ENCODE measurements around the gene AP4B1. TPM values are rescaled to one million over a fixed set of nuclear protein-coding genes. Genes with fewer than 3 reads are reported as not detected.
A peak's percentile ranks its signal among the peaks of the same experiment; 100 is the strongest.

Gene AP4B1
- total RNA-seq, 1 donor: 14.1 TPM

DNA sequence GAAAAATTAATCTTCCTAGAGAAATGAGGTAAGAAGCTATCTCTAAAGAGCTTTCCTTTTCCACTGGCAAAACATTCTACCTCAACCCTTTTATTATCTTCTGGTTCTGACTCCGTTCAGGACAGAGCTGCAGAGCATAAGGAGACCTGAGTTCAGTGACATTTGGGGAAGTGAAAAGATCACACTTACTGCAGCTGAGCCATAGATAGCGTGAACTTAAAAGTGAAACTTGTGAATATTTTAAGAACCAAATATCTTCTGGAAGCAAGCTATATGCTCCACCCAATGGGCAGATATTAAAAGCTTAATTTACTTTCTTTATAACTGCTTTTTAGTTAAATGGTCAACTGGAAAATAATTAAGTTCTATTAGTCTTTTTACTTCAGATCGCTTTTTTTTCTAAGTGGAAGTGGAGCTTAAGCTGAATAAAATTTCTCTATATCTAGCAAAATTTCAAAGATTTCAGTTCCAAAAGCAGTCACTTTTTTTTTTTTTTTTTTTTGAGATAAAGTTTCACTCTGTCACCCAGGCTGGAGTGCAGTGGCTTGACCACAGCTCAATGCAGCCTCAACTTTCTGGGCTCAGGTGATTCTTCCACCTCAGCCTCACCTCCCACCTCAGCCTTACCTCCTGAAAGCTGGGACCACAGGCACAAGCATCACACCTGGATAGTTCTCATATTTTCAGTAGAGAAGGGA, 45.0 kb downstream of the AP4B1 start:
- Histone ChIP-seq H4K20me1 (ENCODE audit: insufficient read depth, low read length) (no peaks in the 10 kb centered on the region), H3K4me3 (ENCODE audit: insufficient read depth, low read length) (peak overlapping the region; percentile 44), H3K27me3 (ENCODE audit: insufficient read depth, low read length) (no peaks in the 10 kb centered on the region), H3K27ac (ENCODE audit: low read depth, low read length) (peak overlapping the region; percentile 92), H3K36me3 (ENCODE audit: insufficient read depth, low read length) (no peaks in the 10 kb centered on the region), H3K79me2 (ENCODE audit: insufficient read depth, low read length) (no peaks in the 10 kb centered on the region), H2AFZ (ENCODE audit: low read length) (peak overlapping the region; percentile 86), H3K9me3 (ENCODE audit: low read depth, low read length) (no peaks in the 10 kb centered on the region), H3K4me1 (ENCODE audit: insufficient read depth, low read length) (peaks cover 21% of the 10 kb centered on the region), H3K4me2 (ENCODE audit: insufficient read depth, low read length) (peak overlapping the region; percentile 68)
- DNase-seq (ENCODE audit: insufficient read length, low spot score, missing footprints): no peak
- TF ChIP-seq, protein P1, sequence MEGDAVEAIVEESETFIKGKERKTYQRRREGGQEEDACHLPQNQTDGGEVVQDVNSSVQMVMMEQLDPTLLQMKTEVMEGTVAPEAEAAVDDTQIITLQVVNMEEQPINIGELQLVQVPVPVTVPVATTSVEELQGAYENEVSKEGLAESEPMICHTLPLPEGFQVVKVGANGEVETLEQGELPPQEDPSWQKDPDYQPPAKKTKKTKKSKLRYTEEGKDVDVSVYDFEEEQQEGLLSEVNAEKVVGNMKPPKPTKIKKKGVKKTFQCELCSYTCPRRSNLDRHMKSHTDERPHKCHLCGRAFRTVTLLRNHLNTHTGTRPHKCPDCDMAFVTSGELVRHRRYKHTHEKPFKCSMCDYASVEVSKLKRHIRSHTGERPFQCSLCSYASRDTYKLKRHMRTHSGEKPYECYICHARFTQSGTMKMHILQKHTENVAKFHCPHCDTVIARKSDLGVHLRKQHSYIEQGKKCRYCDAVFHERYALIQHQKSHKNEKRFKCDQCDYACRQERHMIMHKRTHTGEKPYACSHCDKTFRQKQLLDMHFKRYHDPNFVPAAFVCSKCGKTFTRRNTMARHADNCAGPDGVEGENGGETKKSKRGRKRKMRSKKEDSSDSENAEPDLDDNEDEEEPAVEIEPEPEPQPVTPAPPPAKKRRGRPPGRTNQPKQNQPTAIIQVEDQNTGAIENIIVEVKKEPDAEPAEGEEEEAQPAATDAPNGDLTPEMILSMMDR (IDR thresholded peaks at IDR 0.05; ENCODE audit: extremely low read depth, low read depth, low read length): no peak

DNA sequence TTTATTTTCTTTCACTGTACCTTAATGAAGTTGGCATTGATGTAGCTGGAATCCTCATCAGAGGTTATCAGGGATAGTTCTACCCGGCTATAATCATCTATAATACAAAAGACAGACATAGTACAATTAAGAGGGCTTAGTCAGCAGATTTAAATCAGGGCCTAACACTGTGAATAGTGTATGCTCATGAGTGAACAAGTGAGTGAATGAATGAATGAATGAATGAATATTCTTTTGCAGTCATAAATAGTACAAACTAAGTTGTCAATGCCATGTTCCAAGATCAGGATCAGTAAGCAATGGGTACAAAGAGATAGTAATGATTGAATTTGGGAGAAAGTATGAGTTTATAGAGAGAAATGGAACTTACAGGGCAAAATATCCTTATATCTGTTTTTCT, 45.6 kb downstream of the AP4B1 start:
- H3K9me3 ChIP-seq (ENCODE audit: low read depth, low read length): no peaks in the 10 kb centered on the region
- no peaks in the 10 kb centered on the region for H3K27me3 ChIP-seq (ENCODE audit: insufficient read depth, low read length)
- DNase-seq (ENCODE audit: insufficient read length, low spot score, missing footprints): no peak
- H3K79me2 ChIP-seq (ENCODE audit: insufficient read depth, low read length): no peaks in the 10 kb centered on the region
- peaks cover 21% of the 10 kb centered on the region for H3K4me1 ChIP-seq (ENCODE audit: insufficient read depth, low read length)
- H3K36me3 ChIP-seq (ENCODE audit: insufficient read depth, low read length): no peaks in the 10 kb centered on the region
- no peaks in the 10 kb centered on the region for H4K20me1 ChIP-seq (ENCODE audit: insufficient read depth, low read length)
- peak overlapping the region; percentile 92 for H3K27ac ChIP-seq (ENCODE audit: low read depth, low read length)
- no peak overlapping the region for H3K4me3 ChIP-seq (ENCODE audit: insufficient read depth, low read length)
- TF ChIP-seq, protein P1 (IDR thresholded peaks at IDR 0.05; ENCODE audit: extremely low read depth, low read depth, low read length): no peak
- peak overlapping the region; percentile 86 for H2AFZ ChIP-seq (ENCODE audit: low read length)
- peak overlapping the region; percentile 68 for H3K4me2 ChIP-seq (ENCODE audit: insufficient read depth, low read length)

DNA sequence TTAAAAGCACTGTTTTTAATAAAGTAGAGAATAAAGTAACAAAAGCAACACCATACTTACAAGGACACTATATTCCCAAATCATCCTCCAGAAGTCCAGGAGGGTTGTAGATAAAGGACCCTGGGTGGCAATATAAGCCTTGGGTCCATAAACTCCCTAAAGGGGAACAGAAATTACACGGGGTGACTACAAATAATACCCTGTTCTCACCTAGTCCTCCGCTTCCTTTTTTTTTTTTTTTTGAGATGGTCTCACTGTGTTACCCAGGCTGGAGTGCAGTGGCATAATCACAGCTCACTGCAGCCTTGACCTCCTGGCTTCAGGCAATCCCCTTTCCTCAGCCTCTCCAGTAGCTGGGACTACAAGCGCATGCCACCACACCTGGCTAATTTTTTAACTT, 46.2 kb downstream of the AP4B1 start:
- Histone ChIP-seq H3K9me3 (ENCODE audit: low read depth, low read length) (no peaks in the 10 kb centered on the region), H3K27me3 (ENCODE audit: insufficient read depth, low read length) (no peaks in the 10 kb centered on the region), H3K4me1 (ENCODE audit: insufficient read depth, low read length) (peaks cover 21% of the 10 kb centered on the region), H3K4me3 (ENCODE audit: insufficient read depth, low read length) (no peak overlapping the region), H2AFZ (ENCODE audit: low read length) (no peak overlapping the region), H3K36me3 (ENCODE audit: insufficient read depth, low read length) (no peaks in the 10 kb centered on the region), H4K20me1 (ENCODE audit: insufficient read depth, low read length) (no peaks in the 10 kb centered on the region), H3K4me2 (ENCODE audit: insufficient read depth, low read length) (no peak overlapping the region), H3K79me2 (ENCODE audit: insufficient read depth, low read length) (no peaks in the 10 kb centered on the region), H3K27ac (ENCODE audit: low read depth, low read length) (no peak overlapping the region)
- TF ChIP-seq, protein P1 (IDR thresholded peaks at IDR 0.05; ENCODE audit: extremely low read depth, low read depth, low read length): no peak
- DNase-seq (ENCODE audit: insufficient read length, low spot score, missing footprints): no peak

DNA sequence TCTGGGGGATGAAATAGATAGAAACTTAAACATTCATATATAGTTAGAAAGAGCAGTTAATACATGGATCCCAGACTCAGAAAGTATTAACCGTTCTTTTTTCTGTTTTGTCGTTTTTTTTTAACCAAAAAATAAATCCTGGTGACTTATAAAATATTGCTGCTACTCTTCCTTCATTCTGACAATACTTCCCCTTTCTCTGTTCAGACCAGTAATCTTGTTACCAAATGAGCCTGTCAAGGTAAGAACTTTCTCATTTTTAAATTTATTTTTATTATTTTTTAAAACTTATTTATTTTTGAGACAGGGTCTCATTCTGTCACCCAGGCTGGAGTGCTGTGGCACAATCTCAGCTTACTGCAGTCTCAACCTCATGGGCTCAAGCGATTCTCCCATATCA, 46.8 kb downstream of the AP4B1 start:
- Histone ChIP-seq H3K4me2 (ENCODE audit: insufficient read depth, low read length) (no peak overlapping the region), H3K27ac (ENCODE audit: low read depth, low read length) (no peak overlapping the region), H3K4me1 (ENCODE audit: insufficient read depth, low read length) (peaks cover 21% of the 10 kb centered on the region), H3K4me3 (ENCODE audit: insufficient read depth, low read length) (no peak overlapping the region), H4K20me1 (ENCODE audit: insufficient read depth, low read length) (no peaks in the 10 kb centered on the region), H2AFZ (ENCODE audit: low read length) (no peak overlapping the region), H3K79me2 (ENCODE audit: insufficient read depth, low read length) (no peaks in the 10 kb centered on the region), H3K9me3 (ENCODE audit: low read depth, low read length) (no peaks in the 10 kb centered on the region), H3K36me3 (ENCODE audit: insufficient read depth, low read length) (no peaks in the 10 kb centered on the region), H3K27me3 (ENCODE audit: insufficient read depth, low read length) (no peaks in the 10 kb centered on the region)
- TF ChIP-seq, protein P1 (IDR thresholded peaks at IDR 0.05; ENCODE audit: extremely low read depth, low read depth, low read length): no peak
- no peak for DNase-seq (ENCODE audit: insufficient read length, low spot score, missing footprints)

All from osteoblast (primary cell).